Endothelial cell of umbilical vein (primary cell): ENCODE results near the gene DEFB126. TPM values are rescaled to one million over a fixed set of nuclear protein-coding genes. Genes with fewer than 3 reads are reported as not detected.

Experiments
- polyA plus RNA-seq, 4 experiments: library from polyadenylated mRNA; depleted of rRNA in 3 of 4; stranded (reverse) in 3 of 4; unstranded in 1 of 4; fragments of >200 nt; gene quantifications; 2 replicates each; pipeline versions ENCODE4 v1.2.1 to v1.2.3, GENCODE V29; 2011 to 2012; ENCODE audit warnings: missing spikeins in 1 of 4
- total RNA-seq: library from RNA; stranded (reverse); gene quantifications from 2 replicates; pipeline ENCODE4 v1.2.3, GENCODE V29; 2021

DEFB126 gene
- total and polyA plus RNA-seq, 2 donors (not counting 3 experiments of a cell fraction or from before 2014, with no cell fraction given) = not detected

Other genes with a start within 250 kb of the DEFB126 start
- gene DEFB125, start 54.9 kb upstream of the DEFB126 start, total RNA-seq = not detected in 2 replicates
- gene DEFB125, start 54.9 kb upstream of the DEFB126 start, polyA plus RNA-seq = not detected in 2 replicates
- not detected in 2 replicates for gene DEFB127, start 14.9 kb downstream of the DEFB126 start, total RNA-seq
- not detected in 2 replicates for gene DEFB127, start 14.9 kb downstream of the DEFB126 start, polyA plus RNA-seq
- not detected in 2 replicates for gene DEFB128, start 47.1 kb downstream of the DEFB126 start, total RNA-seq
- gene DEFB128, start 47.1 kb downstream of the DEFB126 start, polyA plus RNA-seq = not detected in 2 replicates
- not detected in 2 replicates for gene DEFB129, start 84.7 kb downstream of the DEFB126 start, total RNA-seq
- not detected in 2 replicates for gene DEFB129, start 84.7 kb downstream of the DEFB126 start, polyA plus RNA-seq
- gene DEFB132, start 115.1 kb downstream of the DEFB126 start, total RNA-seq = not detected in 2 replicates
- gene DEFB132, start 115.1 kb downstream of the DEFB126 start, polyA plus RNA-seq = not detected in 2 replicates
- 17.0 and 20.0 TPM in 2 replicates for gene C20orf96, start 148.2 kb downstream of the DEFB126 start, total RNA-seq
- 17.2 and 17.7 TPM in 2 replicates for gene C20orf96, start 148.2 kb downstream of the DEFB126 start, polyA plus RNA-seq
- gene ZCCHC3, start 155.0 kb downstream of the DEFB126 start, total RNA-seq = 22.0 and 24.1 TPM in 2 replicates
- 13.6 and 14.8 TPM in 2 replicates for gene ZCCHC3, start 155.0 kb downstream of the DEFB126 start, polyA plus RNA-seq
- gene SOX12, start 183.0 kb downstream of the DEFB126 start, total RNA-seq = 32.2 and 37.7 TPM in 2 replicates
- 5.7 and 6.2 TPM in 2 replicates for gene SOX12, start 183.0 kb downstream of the DEFB126 start, polyA plus RNA-seq
- gene NRSN2, start 204.5 kb downstream of the DEFB126 start, total RNA-seq = 36.7 and 36.9 TPM in 2 replicates
- gene NRSN2, start 204.5 kb downstream of the DEFB126 start, polyA plus RNA-seq = 64.1 and 79.1 TPM in 2 replicates
- 32.1 and 35.3 TPM in 2 replicates for gene TRIB3, start 238.2 kb downstream of the DEFB126 start, total RNA-seq
- 32.6 and 43.0 TPM in 2 replicates for gene TRIB3, start 238.2 kb downstream of the DEFB126 start, polyA plus RNA-seq